H1 (cell line): ENCODE data around the gene RAPGEF6. TPM values are rescaled to one million over a fixed set of nuclear protein-coding genes. Genes with fewer than 3 reads are reported as not detected.
"Not testable (repeated sequence)": the region's sequence is repeated elsewhere in the genome, so short reads cannot be mapped to it uniquely, and the experiment has no call there.

Experiments
- CTCF ChIA-PET: fragments of 300-600 bp; sonication (Branson Sonifier 250); formaldehyde crosslinking; loops from one replicate; lab custom pipeline; 2021; ENCODE audit not compliant: partially characterized antibody; lab: Charles Lee
- POLR2A ChIA-PET: fragments of 300-600 bp; sonication (Branson Sonifier 250); formaldehyde crosslinking; loops from one replicate; lab custom pipeline; 2021; ENCODE audit warnings: inconsistent platforms; ENCODE audit not compliant: partially characterized antibody; lab: Charles Lee
- DNase-seq, 2 experiments: peaks; one replicate each; pipeline versions ENCODE4 v3.0.0 to v3.0.0-alpha.2; 2010 to 2022; ENCODE audit warnings: low spot score in 2 of 2, low read depth in 1 of 2, mixed read lengths in 1 of 2
- FAIRE-seq: peaks from 2 replicates; lab custom pipeline; 2011; peaks lifted over from hg19 to GRCh38; lab: Jason Lieb, UNC
- H2AFZ ChIP-seq: 2 replicates; pipeline ENCODE4 v1.8.1; 2012; ENCODE audit warnings: low read length, inconsistent platforms
- H2AK5ac ChIP-seq: 2 replicates; pipeline ENCODE4 v1.6.1; 2013; ENCODE audit warnings: low read depth, low read length
- H2BK120ac ChIP-seq: replicated peaks from 2 replicates; pipeline ENCODE3; 2013; ENCODE audit warnings: low read depth, low read length, inconsistent platforms
- H2BK12ac ChIP-seq: 2 replicates; pipeline ENCODE4 v1.6.1; 2013; ENCODE audit warnings: low read depth, low read length
- H2BK15ac ChIP-seq: 2 replicates; pipeline ENCODE4 v1.6.1; 2013; ENCODE audit warnings: low read length
- H2BK20ac ChIP-seq: 2 replicates; pipeline ENCODE4 v1.6.1; 2013; ENCODE audit warnings: low read length
- H2BK5ac ChIP-seq: 2 replicates; pipeline ENCODE4 v1.6.1; 2013; ENCODE audit warnings: low read depth, low read length
- H3K14ac ChIP-seq: 2 replicates; pipeline ENCODE4 v1.6.1; 2013; ENCODE audit warnings: inconsistent platforms; ENCODE audit not compliant: insufficient read length
- H3K18ac ChIP-seq: 2 replicates; pipeline ENCODE4 v1.6.1; 2013; ENCODE audit warnings: low read length; ENCODE audit errors: extremely low read depth
- H3K23ac ChIP-seq: 2 replicates; pipeline ENCODE4 v1.6.1; 2013; ENCODE audit warnings: inconsistent platforms; ENCODE audit not compliant: insufficient read length
- H3K23me2 ChIP-seq: 2 replicates; pipeline ENCODE4 v1.6.1; 2013; ENCODE audit warnings: low read depth, low read length
- H3K27ac ChIP-seq: 2 replicates; pipeline ENCODE4 v1.6.1; 2011; ENCODE audit warnings: low read depth, low read length, inconsistent platforms
- H3K27me3 ChIP-seq, 4 experiments: replicated peaks in 1 of 4; 1 replicate in 1 of 4; 2 replicates in 3 of 4; pipeline versions ENCODE4 v1.6.1 to v1.8.1; 2011 to 2013; ENCODE audit warnings: low read length in 3 of 4, mild to moderate bottlenecking in 3 of 4, inconsistent platforms in 2 of 4, mixed read lengths in 2 of 4, moderate library complexity in 1 of 4; ENCODE audit not compliant: control insufficient read depth in 3 of 4, insufficient read depth in 3 of 4; ENCODE audit errors: extremely low read depth in 1 of 4
- H3K36me3 ChIP-seq, 4 experiments: 2 replicates each; pipeline versions ENCODE4 v1.6.1 to v1.8.1; 2011 to 2013; ENCODE audit warnings: mild to moderate bottlenecking in 4 of 4, low read length in 3 of 4, moderate library complexity in 2 of 4, control low read depth in 1 of 4, inconsistent platforms in 1 of 4; ENCODE audit not compliant: insufficient read depth in 4 of 4, control insufficient read depth in 2 of 4
- H3K4ac ChIP-seq: replicated peaks from 2 replicates; pipeline ENCODE3; 2013; ENCODE audit warnings: low read length, low read depth, mixed read lengths, inconsistent platforms; ENCODE audit not compliant: insufficient read length
- H3K4me1 ChIP-seq, 4 experiments: replicated peaks in 1 of 4; 1 replicate in 1 of 4; 2 replicates in 3 of 4; pipeline versions ENCODE4 v1.6.1 to v1.8.1; 2011 to 2013; ENCODE audit warnings: low read length in 3 of 4, inconsistent platforms in 2 of 4, mixed read lengths in 1 of 4; ENCODE audit not compliant: insufficient read depth in 4 of 4, control insufficient read depth in 3 of 4
- H3K4me2 ChIP-seq, 2 experiments: 2 replicates each; pipeline versions ENCODE4 v1.6.1 to v1.8.1; 2011 to 2013; ENCODE audit warnings: low read depth in 2 of 2, low read length in 2 of 2, control low read depth in 1 of 2, inconsistent platforms in 1 of 2, mild to moderate bottlenecking in 1 of 2; ENCODE audit not compliant: insufficient read depth in 1 of 2
- H3K4me3 ChIP-seq, 4 experiments: fragments of 200-600, 300-600 bp in 1 of 4; sonication (generic), shearing (Covaris generic), sonication (Bioruptor Twin) in 1 of 4; 2 replicates each; pipeline versions ENCODE4 v1.5.1 to v1.8.1; 2011 to 2016; ENCODE audit warnings: low read length in 4 of 4, low read depth in 3 of 4, control low read depth in 2 of 4, inconsistent platforms in 2 of 4, mild to moderate bottlenecking in 2 of 4, mixed read lengths in 1 of 4, moderate library complexity in 1 of 4; ENCODE audit not compliant: insufficient read depth in 2 of 4; ENCODE audit errors: extremely low read depth in 1 of 4
- H3K56ac ChIP-seq: replicated peaks from 2 replicates; pipeline ENCODE3; 2013; ENCODE audit warnings: low read depth, mild to moderate bottlenecking, mixed read lengths, low read length, inconsistent platforms; ENCODE audit not compliant: insufficient read length
- H3K79me1 ChIP-seq: 2 replicates; pipeline ENCODE4 v1.6.1; 2013; ENCODE audit warnings: low read depth, low read length, control low read depth
- H3K79me2 ChIP-seq, 2 experiments: 2 replicates each; pipeline versions ENCODE4 v1.6.1 to v1.8.1; 2012 to 2013; ENCODE audit warnings: low read length in 2 of 2, mild to moderate bottlenecking in 2 of 2, inconsistent platforms in 1 of 2; ENCODE audit not compliant: insufficient read depth in 2 of 2, control insufficient read depth in 1 of 2
- H3K9ac ChIP-seq, 4 experiments: replicated peaks in 1 of 4; 1 replicate in 1 of 4; 2 replicates in 3 of 4; pipeline versions ENCODE4 v1.6.1 to v1.8.1; 2011 to 2013; ENCODE audit warnings: low read depth in 3 of 4, low read length in 3 of 4, control low read depth in 2 of 4, mild to moderate bottlenecking in 2 of 4, moderate library complexity in 2 of 4, inconsistent platforms in 1 of 4; ENCODE audit errors: extremely low read depth in 1 of 4
- H3K9me3 ChIP-seq, 2 experiments: 2 replicates each; pipeline versions ENCODE4 v1.6.1 to v1.8.1; 2012 to 2013; ENCODE audit warnings: mild to moderate bottlenecking in 2 of 2, moderate library complexity in 2 of 2, control low read depth in 1 of 2, inconsistent platforms in 1 of 2, low read depth in 1 of 2, low read length in 1 of 2, mixed read lengths in 1 of 2; ENCODE audit not compliant: insufficient read depth in 2 of 2
- H4K20me1 ChIP-seq, 2 experiments: replicated peaks in 1 of 2; 2 replicates each; pipeline versions ENCODE3 to v1.8.1; 2011 to 2013; ENCODE audit warnings: inconsistent platforms in 2 of 2, low read length in 2 of 2, mild to moderate bottlenecking in 1 of 2; ENCODE audit not compliant: insufficient read depth in 2 of 2, control insufficient read depth in 1 of 2
- H4K5ac ChIP-seq: 2 replicates; pipeline ENCODE4 v1.6.1; 2013; ENCODE audit warnings: low read length, low read depth, mixed read lengths, inconsistent platforms; ENCODE audit not compliant: insufficient read length
- H4K8ac ChIP-seq: 2 replicates; pipeline ENCODE4 v1.8.0; 2013; ENCODE audit warnings: mild to moderate bottlenecking, moderate library complexity, low read length, inconsistent platforms; ENCODE audit not compliant: insufficient read depth; ENCODE audit errors: extremely low read depth
- H4K91ac ChIP-seq: replicated peaks from 2 replicates; pipeline ENCODE3; 2013; ENCODE audit warnings: low read length, mixed read lengths, inconsistent platforms; ENCODE audit not compliant: insufficient read length
- WGBS, 2 experiments: shearing (Covaris generic) in 1 of 2; methylation state at CpG; one replicate each; pipeline versions ENCODE4 v1.1.6 to v1.1.7; 2013 to 2015; ENCODE audit warnings: low lambda C conversion rate in 2 of 2, mixed read lengths in 2 of 2, inconsistent platforms in 1 of 2, low coverage in 1 of 2, missing lambda C conversion rate in 1 of 2; ENCODE audit not compliant: insufficient replicate concordance in 2 of 2, insufficient coverage in 1 of 2, insufficient read length in 1 of 2; ENCODE audit errors: extremely low coverage in 1 of 2, missing lambda C conversion rate in 1 of 2; 5-methylcytosine and 5-hydroxymethylcytosine counted together
- polyA plus RNA-seq, 7 experiments: library from polyadenylated mRNA; depleted of rRNA in 3 of 7; stranded (reverse) in 5 of 7; unstranded in 2 of 7; fragments of >200 nt in 5 of 7; fragments of 200-250 nt in 2 of 7; gene quantifications; 1 replicate in 5 of 7; 2 replicates in 1 of 7; 4 replicates in 1 of 7; pipeline versions ENCODE4 v1.2.1 to v1.2.3, GENCODE V29; 2011 to 2013; ENCODE audit warnings: missing spikeins in 2 of 7, mixed read lengths in 2 of 7
- total RNA-seq: library from RNA; stranded (reverse); fragmentation: NEBNext Ultra II Directional; extraction: Animal tissue kit (Norgen Biotek cat#: 25700); gene quantifications from 2 replicates; pipeline ENCODE4 v1.2.1, GENCODE V29; 2021

Gene RAPGEF6
- total and polyA plus RNA-seq, 2 of the 8 experiments (the other 6 are each of a cell fraction or from before 2014, with no cell fraction given), result 4.8 to 20.0 TPM

DNA sequence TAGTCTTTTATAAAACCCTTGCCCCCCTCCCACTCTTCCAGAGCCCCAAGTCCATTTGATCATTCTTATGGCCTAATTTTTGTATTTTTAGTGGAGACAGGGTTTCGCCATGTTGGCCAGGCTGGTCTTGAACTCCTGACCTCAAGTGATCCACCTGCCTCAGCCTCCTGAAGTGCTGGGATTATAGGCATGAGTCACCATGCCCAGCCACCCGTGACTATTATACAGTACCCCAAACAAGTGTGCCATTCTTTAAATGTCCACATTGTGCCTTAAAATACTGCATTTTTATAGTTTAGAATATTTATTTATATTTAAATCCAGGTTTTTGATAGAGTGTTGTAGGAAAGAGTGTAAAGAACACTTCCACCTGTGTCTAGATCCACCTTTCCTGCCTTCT lies 254.8 kb downstream of the RAPGEF6 start:
- H3K27me3 ChIP-seq, H3K79me1 ChIP-seq, H3K4ac ChIP-seq, H3K79me2 ChIP-seq, H3K18ac ChIP-seq, H3K23ac ChIP-seq, POLR2A ChIA-PET, H4K8ac ChIP-seq, H3K23me2 ChIP-seq, H3K9ac ChIP-seq, H3K4me1 ChIP-seq, H3K14ac ChIP-seq, H3K4me3 ChIP-seq, DNase-seq, H4K5ac ChIP-seq, FAIRE-seq, H2BK15ac ChIP-seq, H3K56ac ChIP-seq, H2BK5ac ChIP-seq, H2BK120ac ChIP-seq, H2AK5ac ChIP-seq, H3K27ac ChIP-seq, H2BK12ac ChIP-seq, H4K20me1 ChIP-seq, H4K91ac ChIP-seq, H2BK20ac ChIP-seq, H3K36me3 ChIP-seq, H2AFZ ChIP-seq, H3K4me2 ChIP-seq, H3K9me3 ChIP-seq: not testable (repeated sequence)
- 86% methylated on average over 2 of the region's 2 CpGs; no CpG with 5 or more reads in 1 of the 2 experiments for WGBS, 2 experiments
- CTCF ChIA-PET, result interaction anchor here (0.7 kb wide), 1 partner anchor 110 kb away, joined by 3 read pairs; no protein-coding TSS in a partner anchor
